Natural killer cell (primary cell): ENCODE data around the gene JPT1. TPM values are rescaled to one million over a fixed set of nuclear protein-coding genes. Genes with fewer than 3 reads are reported as not detected.

Source experiments
- ATAC-seq, 3 donors: fragments of 150-1000 bp in 2 of 3; fragments of 200-7000 bp in 1 of 3; cut with Tn5 transposase; 1 replicate in 1 of 3; 2 replicates in 2 of 3; pipeline ENCODE4 v1.10.0; 2021; ENCODE audit warnings: mild to moderate bottlenecking in 2 of 3, moderate library complexity in 2 of 3
- DNase-seq, 2 donors: peaks; one replicate each; pipeline versions ENCODE4 v3.0.0 to v3.0.0-alpha.2; 2013 to 2021; ENCODE audit warnings: mixed read lengths in 1 of 2
- H3K27ac ChIP-seq: one replicate; pipeline ENCODE4 v1.5.1; 2013; ENCODE audit warnings: mild to moderate bottlenecking, low read length
- H3K27me3 ChIP-seq: one replicate; pipeline ENCODE4 v1.6.1; 2013; ENCODE audit warnings: low read length; ENCODE audit not compliant: control insufficient read depth, insufficient read depth
- H3K36me3 ChIP-seq: one replicate; pipeline ENCODE4 v1.6.1; 2013; ENCODE audit warnings: low read length; ENCODE audit not compliant: control insufficient read depth, insufficient read depth
- H3K4me1 ChIP-seq: one replicate; pipeline ENCODE4 v1.6.1; 2013; ENCODE audit warnings: low read length; ENCODE audit not compliant: control insufficient read depth, insufficient read depth
- H3K4me3 ChIP-seq: one replicate; pipeline ENCODE4 v1.5.1; 2013; ENCODE audit warnings: low read length
- H3K9me3 ChIP-seq: one replicate; pipeline ENCODE4 v1.6.1; 2013; ENCODE audit warnings: low read length; ENCODE audit not compliant: control insufficient read depth, insufficient read depth
- H3K27ac Mint-ChIP-seq, 2 donors: one replicate each; pipeline ENCODE4 v1.8.0; 2022; ENCODE audit warnings: mild to moderate bottlenecking in 2 of 2, mixed read lengths in 2 of 2, moderate library complexity in 1 of 2
- H3K27me3 Mint-ChIP-seq, 2 donors: one replicate each; pipeline ENCODE4 v1.8.0; 2022; ENCODE audit warnings: low read depth in 2 of 2, mixed read lengths in 2 of 2
- H3K36me3 Mint-ChIP-seq: one replicate; pipeline ENCODE4 v1.8.0; 2022; ENCODE audit warnings: mixed read lengths
- H3K4me1 Mint-ChIP-seq, 2 donors: one replicate each; pipeline ENCODE4 v1.8.0; 2022; ENCODE audit warnings: mixed read lengths in 2 of 2
- H3K4me3 Mint-ChIP-seq: one replicate; pipeline ENCODE4 v1.8.0; 2022; ENCODE audit warnings: mild to moderate bottlenecking, moderate library complexity, mixed read lengths
- H3K9me3 Mint-ChIP-seq, 2 donors: one replicate each; pipeline ENCODE4 v1.8.0; 2022; ENCODE audit warnings: mixed read lengths in 2 of 2
- WGBS: methylation state at CpG from one replicate; pipeline ENCODE4 v1.1.7; 2013; ENCODE audit warnings: missing lambda C conversion rate; ENCODE audit not compliant: insufficient coverage; 5-methylcytosine and 5-hydroxymethylcytosine counted together
- intact Hi-C: fragments of 100-400 bp; cut with micrococcal nuclease; formaldehyde crosslinking; loops from one replicate; pipeline ENCODE4 v1.14.2; 2022
- total RNA-seq, 4 donors: library from RNA; stranded (reverse); fragments of 120-200 nt in 1 of 4; gene quantifications; one replicate each; pipeline versions ENCODE4 v1.2.3 to v1.2.4, GENCODE V29; 2013 to 2022
- TF ChIP-seq, protein P1 (sequence below): fragments of 200-600 bp; IDR thresholded peaks from one replicate; pipeline ENCODE4 v1.8.0; 2022; ENCODE audit warnings: antibody characterized with exemption

Gene JPT1
- total RNA-seq, 3 donors from 2014 or later (not counting 1 experiment from before 2014, with no cell fraction given), result 45.0 to 54.8 (median 50.5) TPM

DNA sequence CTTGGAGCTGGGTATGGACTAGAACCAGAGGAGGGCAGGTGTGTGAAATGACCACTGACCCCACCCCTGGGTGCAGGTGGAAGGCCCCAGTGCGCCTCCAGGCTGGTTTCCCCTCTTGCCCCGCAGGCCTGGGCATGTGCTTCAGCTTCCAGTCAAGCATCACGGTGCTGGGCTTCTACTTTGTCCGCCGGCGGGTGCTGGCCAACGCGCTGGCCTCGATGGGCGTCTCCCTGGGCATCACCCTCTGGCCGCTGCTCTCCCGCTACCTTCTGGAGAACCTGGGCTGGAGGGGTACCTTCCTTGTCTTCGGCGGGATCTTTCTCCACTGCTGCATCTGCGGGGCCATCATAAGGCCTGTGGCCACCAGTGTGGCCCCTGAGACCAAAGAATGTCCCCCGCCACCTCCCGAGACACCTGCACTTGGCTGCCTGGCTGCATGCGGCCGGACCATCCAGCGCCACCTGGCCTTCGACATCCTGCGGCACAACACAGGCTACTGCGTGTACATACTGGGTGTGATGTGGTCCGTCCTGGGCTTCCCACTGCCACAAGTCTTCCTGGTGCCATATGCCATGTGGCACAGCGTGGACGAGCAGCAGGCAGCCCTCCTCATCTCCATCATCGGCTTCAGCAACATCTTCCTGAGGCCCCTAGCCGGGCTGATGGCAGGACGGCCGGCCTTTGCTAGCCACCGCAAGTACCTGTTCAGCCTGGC is 54.3 kb downstream of the JPT1 start:
- H3K27ac ChIP-seq, result no peak overlapping the region
- DNase-seq (no peak), ATAC-seq (no peak)
- intact Hi-C loops, result no loop called here
- no peaks in the 10 kb centered on the region for H3K27me3 Mint-ChIP-seq
- no peaks in the 10 kb centered on the region for H3K36me3 Mint-ChIP-seq
- no peaks in the 10 kb centered on the region for H3K27me3 ChIP-seq
- peaks cover 7% of the 10 kb centered on the region for H3K4me1 ChIP-seq
- H3K9me3 Mint-ChIP-seq, result no peaks in the 10 kb centered on the region
- no peaks in the 10 kb centered on the region for H3K36me3 ChIP-seq
- H3K4me1 Mint-ChIP-seq, result no peaks in the 10 kb centered on the region
- WGBS, result 96% methylated on average over 31 of the region's 31 CpGs
- TF ChIP-seq, protein P1, sequence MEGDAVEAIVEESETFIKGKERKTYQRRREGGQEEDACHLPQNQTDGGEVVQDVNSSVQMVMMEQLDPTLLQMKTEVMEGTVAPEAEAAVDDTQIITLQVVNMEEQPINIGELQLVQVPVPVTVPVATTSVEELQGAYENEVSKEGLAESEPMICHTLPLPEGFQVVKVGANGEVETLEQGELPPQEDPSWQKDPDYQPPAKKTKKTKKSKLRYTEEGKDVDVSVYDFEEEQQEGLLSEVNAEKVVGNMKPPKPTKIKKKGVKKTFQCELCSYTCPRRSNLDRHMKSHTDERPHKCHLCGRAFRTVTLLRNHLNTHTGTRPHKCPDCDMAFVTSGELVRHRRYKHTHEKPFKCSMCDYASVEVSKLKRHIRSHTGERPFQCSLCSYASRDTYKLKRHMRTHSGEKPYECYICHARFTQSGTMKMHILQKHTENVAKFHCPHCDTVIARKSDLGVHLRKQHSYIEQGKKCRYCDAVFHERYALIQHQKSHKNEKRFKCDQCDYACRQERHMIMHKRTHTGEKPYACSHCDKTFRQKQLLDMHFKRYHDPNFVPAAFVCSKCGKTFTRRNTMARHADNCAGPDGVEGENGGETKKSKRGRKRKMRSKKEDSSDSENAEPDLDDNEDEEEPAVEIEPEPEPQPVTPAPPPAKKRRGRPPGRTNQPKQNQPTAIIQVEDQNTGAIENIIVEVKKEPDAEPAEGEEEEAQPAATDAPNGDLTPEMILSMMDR, result no peak
- no peak overlapping the region for H3K4me3 ChIP-seq
- H3K4me3 Mint-ChIP-seq, result no peak overlapping the region
- no peak overlapping the region for H3K27ac Mint-ChIP-seq
- no peaks in the 10 kb centered on the region for H3K9me3 ChIP-seq

DNA sequence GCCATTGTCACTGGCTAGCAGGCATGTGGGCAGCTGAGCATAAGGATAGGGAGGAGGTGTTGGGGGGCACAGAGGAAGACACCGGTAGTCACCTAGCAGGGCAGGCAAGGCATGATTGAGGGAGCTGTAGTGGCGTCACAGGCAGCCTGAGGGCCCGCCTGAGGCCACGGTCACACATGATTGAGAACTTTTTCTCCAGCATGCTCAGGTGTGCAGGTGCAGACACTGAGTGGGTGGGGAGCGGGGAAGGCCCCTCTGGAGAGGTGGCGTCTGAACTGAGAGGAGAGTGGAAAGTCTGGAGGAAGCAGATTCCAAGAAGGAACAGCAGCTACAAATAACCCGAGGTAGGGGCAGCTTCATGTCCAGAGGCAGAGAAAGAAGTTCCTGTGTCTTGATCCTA is 55.5 kb downstream of the JPT1 start:
- no peak for ATAC-seq
- TF ChIP-seq, protein P1, result no peak
- H3K9me3 Mint-ChIP-seq, result no peaks in the 10 kb centered on the region
- no peaks in the 10 kb centered on the region for H3K27me3 ChIP-seq
- no peaks in the 10 kb centered on the region for H3K36me3 ChIP-seq
- H3K9me3 ChIP-seq, result no peaks in the 10 kb centered on the region
- no peaks in the 10 kb centered on the region for H3K4me1 Mint-ChIP-seq
- H3K4me3 ChIP-seq, result no peak overlapping the region
- H3K4me1 ChIP-seq, result peaks cover 7% of the 10 kb centered on the region
- H3K4me3 Mint-ChIP-seq, result no peak overlapping the region
- WGBS, result 89% methylated on average over 7 of the region's 7 CpGs
- intact Hi-C loops, result no loop called here
- H3K27ac ChIP-seq, result no peak overlapping the region
- H3K27me3 Mint-ChIP-seq, result no peaks in the 10 kb centered on the region
- no peaks in the 10 kb centered on the region for H3K36me3 Mint-ChIP-seq
- DNase-seq, result no peak
- H3K27ac Mint-ChIP-seq, result no peak overlapping the region

DNA sequence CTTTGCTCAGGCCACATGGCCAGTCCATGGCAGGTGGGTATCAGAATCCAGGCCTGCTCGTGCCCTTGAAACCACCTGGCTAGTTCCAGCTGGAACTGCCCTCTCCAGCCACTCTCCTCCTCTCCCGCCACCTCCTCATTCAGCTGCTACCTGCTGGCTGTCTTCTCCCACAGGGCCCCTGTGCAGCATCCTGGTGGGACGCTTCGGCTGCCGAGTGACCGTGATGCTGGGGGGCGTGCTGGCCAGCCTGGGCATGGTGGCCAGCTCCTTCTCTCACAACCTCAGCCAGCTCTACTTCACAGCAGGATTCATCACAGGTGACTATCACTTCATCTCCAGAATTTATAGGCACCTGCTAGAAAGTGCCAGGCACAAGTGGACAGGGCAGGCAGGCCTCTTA is 56.4 kb downstream of the JPT1 start:
- intact Hi-C loops, result no loop called here
- no peaks in the 10 kb centered on the region for H3K9me3 Mint-ChIP-seq
- H3K4me3 Mint-ChIP-seq, result no peak overlapping the region

More for the DNA sequence above, 56.4 kb downstream of the JPT1 start:
- DNase-seq, result no peak
- Mint-ChIP-seq H3K27me3 (no peaks in the 10 kb centered on the region), H3K36me3 (no peaks in the 10 kb centered on the region), H3K4me1 (no peaks in the 10 kb centered on the region), H3K27ac (no peak overlapping the region)
- no peak overlapping the region for H3K4me3 ChIP-seq
- H3K4me1 ChIP-seq, result peaks cover 7% of the 10 kb centered on the region
- H3K27ac ChIP-seq, result no peak overlapping the region
- H3K36me3 ChIP-seq, result no peaks in the 10 kb centered on the region
- no peak for ATAC-seq
- TF ChIP-seq, protein P1, result no peak
- H3K27me3 ChIP-seq, result no peaks in the 10 kb centered on the region
- WGBS, result 95% methylated on average over 7 of the region's 7 CpGs
- no peaks in the 10 kb centered on the region for H3K9me3 ChIP-seq
